Activated T-cell treated with anti-CD3 and anti-CD28 coated beads for 48 hours (primary cell): ENCODE results near the gene CFAP299.
"Not testable (repeated sequence)": the region's sequence is repeated elsewhere in the genome, so short reads cannot be mapped to it uniquely, and the experiment has no call there.

Experiments
- DNase-seq: peaks from one replicate; pipeline ENCODE4 v3.0.0-alpha.2; 2020; ENCODE audit warnings: low read depth

Gene CFAP299

GRCh38 chr4:80390178-80390577 lies 54.6 kb downstream of the CFAP299 start:
- no peak for DNase-seq

DNA sequence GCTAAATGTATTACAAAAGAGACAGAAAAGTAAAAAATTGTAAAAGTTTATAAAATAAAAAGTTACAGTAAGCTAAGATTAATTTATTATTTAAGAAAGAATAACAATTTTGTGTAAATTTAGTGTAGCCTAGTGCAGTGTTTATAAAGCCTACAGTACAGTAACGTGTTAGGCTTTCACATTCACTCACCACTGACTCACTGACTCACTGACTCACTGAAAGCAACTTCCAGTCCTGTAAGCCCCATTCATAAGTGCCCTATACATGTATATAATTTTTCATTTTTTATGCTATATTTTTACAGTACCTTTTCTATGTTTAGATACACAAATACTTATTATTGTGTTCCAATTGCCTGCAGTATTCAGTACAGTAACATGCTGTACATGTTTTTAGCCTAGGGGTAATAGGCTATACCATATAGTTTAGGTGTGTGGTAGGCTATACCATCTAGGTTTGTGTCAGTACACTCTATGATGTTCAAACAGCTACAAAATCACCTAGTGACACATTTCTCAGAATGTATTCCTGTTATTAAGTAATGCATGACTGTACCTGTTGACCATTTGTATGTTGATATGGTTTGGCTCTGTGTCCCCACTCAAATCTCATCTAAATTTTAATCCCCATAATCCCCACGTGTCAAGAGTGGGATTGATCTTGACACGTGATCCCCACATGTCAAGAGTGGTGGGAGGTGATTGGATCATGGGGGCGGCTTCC lies 57.9 kb downstream of the CFAP299 start:
- DNase-seq = no peak

GRCh38 chr4:80393970-80394250 lies 58.4 kb downstream of the CFAP299 start:
- no peak for DNase-seq

DNA sequence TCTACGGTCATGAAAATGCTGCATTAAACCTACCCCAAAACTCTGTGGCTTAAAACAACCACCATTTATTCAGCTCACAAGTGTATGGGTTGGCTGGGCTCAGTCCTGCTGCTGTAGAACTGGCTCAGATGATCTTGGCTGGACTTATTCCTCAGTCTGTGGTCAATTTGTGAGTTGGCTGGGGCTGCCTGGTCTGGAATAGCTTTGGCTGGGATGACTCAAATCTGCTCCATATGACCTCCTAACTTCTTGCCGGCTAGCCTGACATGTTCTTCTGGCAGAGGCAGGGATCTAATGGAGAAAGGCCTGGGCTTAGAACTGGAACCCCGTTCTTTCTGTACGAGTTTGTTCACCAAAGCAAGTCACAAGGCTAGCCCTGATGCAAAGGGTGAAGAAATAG lies 71.7 kb downstream of the CFAP299 start:
- DNase-seq = no peak

DNA sequence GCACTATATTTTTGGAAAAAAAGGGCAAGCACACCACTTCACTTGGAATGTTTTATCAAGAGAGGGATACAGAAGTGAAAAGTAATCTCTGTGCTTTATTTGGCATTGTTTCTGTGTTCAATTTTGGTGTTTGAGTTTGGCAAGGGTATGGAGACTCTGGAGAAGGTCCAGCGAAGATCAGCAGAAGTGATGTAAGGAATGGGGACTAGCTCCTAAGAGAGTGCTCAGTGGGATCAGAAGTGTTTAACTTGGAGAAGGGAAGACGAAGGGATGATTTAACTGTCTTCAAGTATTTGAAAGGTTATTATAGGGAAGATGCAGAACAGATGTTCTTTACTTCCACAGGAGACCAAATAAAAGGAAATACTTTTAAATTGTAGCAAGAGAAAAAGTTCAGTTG lies 74.3 kb downstream of the CFAP299 start:
- DNase-seq = no peak

- no peak for DNase-seq
These were observed 76.8 kb downstream of the CFAP299 start for GRCh38 chr4:80412322-80412721.

DNA sequence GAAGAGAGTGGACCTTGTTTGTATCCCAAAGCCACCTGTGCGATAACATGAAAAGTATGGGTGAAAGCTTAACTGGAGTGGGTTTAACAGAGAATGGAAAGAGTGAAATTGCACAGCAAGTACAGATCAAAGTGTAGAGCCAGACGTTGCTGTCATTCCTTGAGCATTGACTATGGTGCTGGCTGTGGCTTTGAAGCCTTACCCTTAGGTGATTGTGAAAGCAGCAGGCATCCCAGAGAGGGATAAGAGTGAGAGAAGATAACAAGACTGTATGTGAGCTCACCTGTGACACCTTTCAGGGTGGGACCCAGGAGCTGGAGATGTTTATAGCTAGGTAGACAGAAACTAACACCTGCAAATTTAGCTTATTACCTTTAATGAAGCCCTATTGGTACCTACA lies 77.6 kb downstream of the CFAP299 start:
- no peak for DNase-seq

DNA sequence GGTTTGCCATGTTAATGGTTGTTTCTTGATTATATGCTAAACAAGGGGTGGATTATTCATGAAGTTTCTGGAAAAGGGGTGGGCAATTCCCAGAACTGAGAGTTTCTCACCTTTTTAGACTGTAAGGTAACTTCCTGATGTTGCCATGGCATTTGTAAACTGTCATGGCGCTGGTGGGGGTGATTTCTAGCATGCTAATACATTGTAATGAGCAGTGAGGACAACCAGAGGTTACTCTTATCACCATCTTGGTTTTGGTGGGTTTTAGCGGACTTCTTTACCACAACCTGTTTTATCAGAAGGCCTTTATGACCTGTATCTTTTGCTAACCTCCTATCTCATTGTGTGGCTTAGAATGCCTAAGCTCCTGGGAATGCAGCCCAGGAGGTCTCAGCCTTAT lies 81.5 kb downstream of the CFAP299 start:
- DNase-seq = no peak

GRCh38 chr4:80419946-80420345 lies 84.4 kb downstream of the CFAP299 start:
- DNase-seq = no peak

DNA sequence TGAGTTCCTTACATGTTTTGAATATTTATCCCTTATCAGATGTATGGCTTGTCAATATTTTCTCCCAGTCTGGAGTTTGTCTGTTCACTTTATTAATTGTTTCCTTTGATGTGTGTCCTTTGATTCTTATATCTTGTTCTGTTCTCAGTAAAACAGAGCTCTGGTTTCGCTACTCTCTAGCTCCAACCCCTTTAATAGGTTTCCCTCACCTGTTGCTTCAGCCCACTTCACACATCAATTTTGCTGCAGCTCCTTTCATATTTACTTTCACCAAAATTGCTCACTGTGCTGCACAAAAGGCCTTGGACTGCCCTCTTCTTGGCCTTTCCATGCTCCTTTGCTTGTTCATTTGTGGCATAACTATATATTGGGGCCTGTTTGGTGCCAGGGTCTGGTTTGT lies 85.1 kb downstream of the CFAP299 start:
- DNase-seq = no peak

DNA sequence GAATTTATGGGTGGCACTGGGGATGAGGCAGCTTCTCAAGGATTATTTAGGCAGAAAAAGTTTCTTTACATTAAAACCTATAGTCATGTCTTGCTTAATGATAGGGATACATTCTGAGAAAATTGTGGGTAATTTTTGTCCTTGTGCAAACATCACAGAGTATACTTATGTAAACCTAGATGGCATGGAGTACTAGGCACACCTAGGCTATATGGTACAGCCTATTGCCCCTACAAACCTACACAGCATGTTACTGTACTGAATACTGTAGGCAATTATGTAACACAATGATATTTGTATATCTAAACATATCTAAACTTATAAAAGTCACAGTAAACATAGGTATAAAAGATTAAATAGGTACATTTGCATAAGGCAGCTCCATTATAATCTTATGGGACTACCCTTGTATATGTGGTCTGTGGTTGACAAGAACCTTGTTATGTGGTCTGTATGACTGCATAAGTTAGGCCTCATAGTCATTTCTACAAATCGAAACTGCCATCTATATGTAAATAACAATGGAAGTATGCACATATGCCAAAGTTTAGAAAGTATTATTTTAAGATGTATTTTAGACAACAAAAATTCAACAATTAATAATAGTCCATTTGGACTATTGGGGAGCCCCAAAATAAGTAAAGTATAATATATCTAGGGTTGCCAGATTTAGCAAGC lies 87.3 kb downstream of the CFAP299 start:
- DNase-seq = no peak

GRCh38 chr4:80423553-80424224 lies 88.2 kb downstream of the CFAP299 start:
- no peak for DNase-seq

DNA sequence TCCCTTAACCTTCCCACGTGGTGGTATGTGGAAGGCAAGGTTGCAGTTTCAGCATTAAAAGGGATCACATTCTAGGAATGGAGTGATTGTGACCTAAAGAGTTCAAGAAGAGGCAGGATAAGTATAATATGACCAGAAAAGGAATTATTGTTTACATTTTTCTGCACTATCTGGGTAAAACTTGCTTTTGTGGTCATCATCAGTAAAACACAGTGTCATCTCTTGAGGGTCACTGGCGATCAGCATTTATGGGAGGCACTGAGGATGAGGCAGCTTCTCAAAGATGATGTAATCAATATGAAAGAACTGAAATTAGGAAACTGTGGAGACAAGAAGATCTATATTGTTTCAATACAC lies 88.7 kb downstream of the CFAP299 start:
- DNase-seq = no peak

GRCh38 chr4:80425124-80426100 lies 89.9 kb downstream of the CFAP299 start:
- DNase-seq = no peak

DNA sequence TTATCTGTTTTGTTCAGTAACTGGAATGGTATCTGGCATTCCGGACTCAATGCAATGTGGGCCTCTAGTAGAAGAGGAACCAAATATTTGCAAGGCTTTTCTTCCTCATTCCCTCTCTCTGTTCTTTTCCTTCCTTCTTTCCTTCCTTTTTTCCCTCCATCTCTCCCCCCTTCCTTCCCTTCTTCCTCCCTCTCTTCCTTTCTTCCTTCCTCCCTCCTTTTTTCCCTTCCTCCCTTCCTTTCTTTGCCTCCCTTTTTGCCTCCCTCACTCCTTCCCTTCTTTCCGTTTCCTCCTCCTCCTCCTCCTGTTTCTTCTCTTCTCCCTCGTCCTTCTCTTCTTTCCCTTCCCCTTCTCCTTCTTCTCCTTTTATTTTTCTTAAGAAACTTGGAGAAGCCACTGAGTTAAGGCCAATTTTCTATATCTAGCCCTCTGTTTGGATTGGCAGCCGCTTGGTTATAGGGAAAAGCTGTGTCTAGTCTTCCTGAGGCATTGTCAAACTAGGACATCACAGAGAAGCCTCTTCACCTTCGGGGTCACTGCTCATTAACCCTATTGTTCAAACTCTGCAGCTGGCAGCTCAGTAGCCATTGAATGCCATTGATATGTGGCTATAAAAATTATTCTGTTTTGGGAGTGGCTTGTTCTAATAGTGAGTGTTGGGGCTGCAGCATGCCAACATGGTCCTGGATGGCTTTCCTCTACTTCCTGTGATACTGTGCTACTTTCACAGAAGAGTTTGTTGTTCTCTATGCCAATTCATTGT lies 95.9 kb downstream of the CFAP299 start:
- no peak for DNase-seq

- DNase-seq = no peak
These were observed 98.7 kb downstream of the CFAP299 start for GRCh38 chr4:80434238-80434637.

- no peak for DNase-seq
These were observed 102.5 kb downstream of the CFAP299 start for GRCh38 chr4:80438016-80438415.

DNA sequence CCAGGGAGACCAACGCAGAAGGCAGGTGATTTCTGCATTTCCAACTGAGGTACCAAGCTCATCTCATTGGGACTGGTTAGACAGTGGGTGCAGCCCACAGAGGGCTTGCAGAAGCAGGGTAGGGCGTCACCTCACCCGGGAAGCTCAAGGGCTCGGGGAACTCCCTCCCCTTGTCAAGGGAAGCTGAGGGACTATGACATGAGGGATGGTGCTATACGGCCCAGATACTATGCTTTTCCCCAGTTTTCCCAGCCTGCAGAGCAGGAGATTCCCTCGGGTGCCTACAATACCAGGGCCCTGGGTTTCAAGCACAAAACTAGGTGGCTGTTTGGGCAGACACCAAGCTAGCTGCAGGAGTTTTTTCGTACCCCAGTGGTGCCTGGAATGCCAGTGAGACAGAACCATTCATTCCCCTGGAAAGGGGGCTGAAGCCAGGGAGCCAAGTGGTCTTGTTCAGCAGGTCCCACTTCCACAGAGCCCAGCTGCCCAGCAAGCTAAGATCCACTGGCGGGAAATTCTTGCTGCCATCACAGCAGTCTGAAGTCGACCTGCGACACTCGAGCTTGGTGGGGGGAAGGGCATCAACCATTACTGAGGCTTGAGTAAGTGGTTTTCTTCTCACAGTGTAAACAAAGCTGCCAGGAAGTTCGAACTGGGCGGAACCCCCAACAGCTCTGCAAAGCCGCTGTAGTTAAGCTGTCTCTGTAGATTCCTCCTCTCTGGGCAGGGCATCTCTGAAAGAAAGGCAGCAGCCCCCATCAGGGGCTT lies 103.9 kb downstream of the CFAP299 start:
- DNase-seq = not testable (repeated sequence)

- no peak for DNase-seq
These were observed 110.7 kb downstream of the CFAP299 start for GRCh38 chr4:80446248-80446647.

DNA sequence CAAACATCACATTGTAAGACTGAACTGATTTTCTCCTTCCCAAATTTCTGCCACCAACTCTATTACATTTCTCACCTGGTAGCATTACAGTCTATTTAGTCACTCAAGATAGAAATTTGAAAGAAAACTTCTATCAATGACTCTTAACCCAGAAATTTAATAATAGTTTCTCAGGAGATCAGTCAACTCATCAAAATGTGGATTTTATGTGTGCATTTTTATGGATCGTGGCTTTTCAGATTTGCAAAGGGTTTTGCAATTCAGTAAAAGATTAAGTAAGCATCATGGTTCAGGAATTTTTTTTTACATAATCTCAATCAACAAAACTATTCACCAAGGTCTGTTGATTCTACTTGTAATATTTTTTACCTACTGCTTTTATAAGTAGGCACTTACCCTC lies 111.1 kb downstream of the CFAP299 start:
- no peak for DNase-seq

- no peak for DNase-seq
These were observed 112.0 kb downstream of the CFAP299 start for GRCh38 chr4:80447493-80447892.
